K562 (cell line): ENCODE data around the gene ERGIC3.
"Not testable (repeated sequence)": the region's sequence is repeated elsewhere in the genome, so short reads cannot be mapped to it uniquely, and the experiment has no call there.

ENCODE experiments used
- CHD2 ChIP-seq: IDR thresholded peaks from 2 replicates; pipeline ENCODE4 v1.6.1; 2011; ENCODE audit warnings: low read depth, low read length
- CTCF ChIP-seq, 3 experiments: IDR thresholded peaks in 2 of 3; conservative IDR thresholded peaks in 1 of 3; 2 replicates each; pipeline ENCODE4 v1.5.1; 2011 to 2012; ENCODE audit warnings: low read length in 3 of 3, mild to moderate bottlenecking in 3 of 3, control low read depth in 2 of 3, improper control_type of control experiment in 1 of 3, inconsistent platforms in 1 of 3, low read depth in 1 of 3, mixed read lengths in 1 of 3, moderate library complexity in 1 of 3; ENCODE audit not compliant: insufficient read depth in 2 of 3
- MCM2 ChIP-seq: fragments of 450-650 bp; IDR thresholded peaks from 2 replicates; pipeline ENCODE4 v1.6.1; 2017; ENCODE audit warnings: low read depth, mild to moderate bottlenecking
- SP2 ChIP-seq: IDR thresholded peaks from 2 replicates; pipeline ENCODE4 v1.6.1; 2011; ENCODE audit warnings: mild to moderate bottlenecking, low read depth, low read length, moderate library complexity; ENCODE audit not compliant: poor library complexity, severe bottlenecking; ENCODE audit errors: extremely low read depth

- TF ChIP-seq SP2; CTCF (IDR thresholded peaks at IDR 0.05 in 2 of 3, conservative IDR thresholded peaks at IDR 0.05 in 1 of 3; ENCODE audit: insufficient read depth in 2 of 3, low read depth in 1 of 3, low read length in 3 of 3); MCM2; CHD2: not testable (repeated sequence)
Measured at GRCh38 chr20:35517767-35518166, 24.1 kb upstream of the ERGIC3 start.
